MCF 10A (cell line): ENCODE results near the gene FLT1. TPM values are rescaled to one million over a fixed set of nuclear protein-coding genes. Genes with fewer than 3 reads are reported as not detected.

ENCODE experiments used
- BruUV-seq: library from RNA; stranded (reverse); fragments of 400-500 nt; replicated peaks from 2 replicates; lab custom pipeline; 2021; lab: Mats Ljungman, UMichigan
- CTCF ChIA-PET: fragments of 300-600 bp; sonication (Branson Sonifier 250); formaldehyde crosslinking; extraction: SDS; loops from one replicate; lab custom pipeline; 2021; ENCODE audit warnings: antibody characterized with exemption, inconsistent platforms; lab: Yijun Ruan, JAX
- POLR2A ChIA-PET: fragments of 300-600, 350-650 bp; sonication (Branson Sonifier 250); formaldehyde crosslinking; extraction: SDS; loops from one replicate; lab custom pipeline; 2020; ENCODE audit warnings: antibody characterized with exemption, inconsistent platforms; lab: Yijun Ruan, JAX
- DNase-seq: peaks from one replicate; pipeline ENCODE4 v3.0.0-alpha.2; 2018; ENCODE audit not compliant: unreplicated experiment
- H3K27ac Mint-ChIP-seq: one replicate; pipeline ENCODE4 v1.8.0; 2022; ENCODE audit warnings: mild to moderate bottlenecking, low read depth, mixed read lengths; ENCODE audit not compliant: unreplicated experiment
- H3K27me3 Mint-ChIP-seq: one replicate; pipeline ENCODE4 v1.8.0; 2022; ENCODE audit warnings: mixed read lengths; ENCODE audit not compliant: insufficient read depth, unreplicated experiment
- H3K36me3 Mint-ChIP-seq: one replicate; pipeline ENCODE4 v1.8.0; 2022; ENCODE audit warnings: mild to moderate bottlenecking, moderate library complexity, mixed read lengths; ENCODE audit not compliant: insufficient read depth, unreplicated experiment
- H3K4me1 Mint-ChIP-seq: one replicate; pipeline ENCODE4 v1.8.0; 2022; ENCODE audit warnings: mixed read lengths; ENCODE audit not compliant: insufficient read depth, unreplicated experiment
- H3K4me3 Mint-ChIP-seq: one replicate; pipeline ENCODE4 v1.8.0; 2022; ENCODE audit warnings: mild to moderate bottlenecking, moderate library complexity, mixed read lengths; ENCODE audit not compliant: unreplicated experiment
- H3K9me3 Mint-ChIP-seq: one replicate; pipeline ENCODE4 v1.8.0; 2022; ENCODE audit warnings: mixed read lengths; ENCODE audit not compliant: unreplicated experiment
- intact Hi-C: fragments of 100-400 bp; cut with micrococcal nuclease; formaldehyde crosslinking; loops from 2 replicates; pipeline ENCODE4 v1.14.1; 2022
- total RNA-seq: library from RNA; stranded (reverse); gene quantifications from 2 replicates; pipeline ENCODE4 v1.2.3, GENCODE V29; 2022
- TF ChIP-seq, protein P1 (sequence below): fragments of 200-600 bp; IDR thresholded peaks from one replicate; pipeline ENCODE4 v1.8.0; 2022; ENCODE audit warnings: antibody characterized with exemption, mild to moderate bottlenecking; ENCODE audit not compliant: unreplicated experiment

The FLT1 gene
- total RNA-seq, 1 experiment from 2014 or later: not detected

DNA sequence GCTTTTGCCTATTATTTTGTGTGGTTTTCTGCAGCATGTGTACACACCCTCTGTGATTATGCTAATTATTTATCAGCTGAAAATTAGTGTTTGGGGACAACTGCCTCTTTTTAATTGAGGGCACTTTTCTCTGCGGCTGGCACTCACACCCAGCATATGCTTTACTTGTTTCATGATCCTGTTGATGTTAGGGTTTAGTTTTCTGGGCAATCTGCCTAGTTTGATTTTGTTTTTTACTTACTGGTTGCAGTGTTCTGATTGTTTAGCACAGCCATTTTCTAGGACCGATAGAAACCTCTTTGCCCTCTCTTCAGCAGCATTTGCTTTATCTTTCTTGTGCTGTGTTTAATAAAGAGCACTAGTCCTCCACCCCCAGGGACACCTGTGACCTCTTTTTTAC lies 195.0 kb downstream of the FLT1 start:
- POLR2A ChIA-PET: no interaction called here
- H3K27ac Mint-ChIP-seq: no peak overlapping the region

GRCh38 chr13:28297341-28297740 lies 197.6 kb downstream of the FLT1 start:
- TF ChIP-seq, protein P1, sequence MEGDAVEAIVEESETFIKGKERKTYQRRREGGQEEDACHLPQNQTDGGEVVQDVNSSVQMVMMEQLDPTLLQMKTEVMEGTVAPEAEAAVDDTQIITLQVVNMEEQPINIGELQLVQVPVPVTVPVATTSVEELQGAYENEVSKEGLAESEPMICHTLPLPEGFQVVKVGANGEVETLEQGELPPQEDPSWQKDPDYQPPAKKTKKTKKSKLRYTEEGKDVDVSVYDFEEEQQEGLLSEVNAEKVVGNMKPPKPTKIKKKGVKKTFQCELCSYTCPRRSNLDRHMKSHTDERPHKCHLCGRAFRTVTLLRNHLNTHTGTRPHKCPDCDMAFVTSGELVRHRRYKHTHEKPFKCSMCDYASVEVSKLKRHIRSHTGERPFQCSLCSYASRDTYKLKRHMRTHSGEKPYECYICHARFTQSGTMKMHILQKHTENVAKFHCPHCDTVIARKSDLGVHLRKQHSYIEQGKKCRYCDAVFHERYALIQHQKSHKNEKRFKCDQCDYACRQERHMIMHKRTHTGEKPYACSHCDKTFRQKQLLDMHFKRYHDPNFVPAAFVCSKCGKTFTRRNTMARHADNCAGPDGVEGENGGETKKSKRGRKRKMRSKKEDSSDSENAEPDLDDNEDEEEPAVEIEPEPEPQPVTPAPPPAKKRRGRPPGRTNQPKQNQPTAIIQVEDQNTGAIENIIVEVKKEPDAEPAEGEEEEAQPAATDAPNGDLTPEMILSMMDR: no peak
- H3K36me3 Mint-ChIP-seq: peaks cover 40% of the 10 kb centered on the region
- H3K27me3 Mint-ChIP-seq: no peaks in the 10 kb centered on the region
- no TSS peak for BruUV-seq
- DNase-seq: no peak
- H3K27ac Mint-ChIP-seq: no peak overlapping the region
- no peak overlapping the region for H3K4me3 Mint-ChIP-seq
- no peaks in the 10 kb centered on the region for H3K4me1 Mint-ChIP-seq
- intact Hi-C loops: no loop called here
- CTCF ChIA-PET: interaction anchor here (0.7 kb wide), 1 partner anchor 509 kb away, joined by 3 read pairs; no protein-coding TSS in a partner anchor
- no peaks in the 10 kb centered on the region for H3K9me3 Mint-ChIP-seq
- POLR2A ChIA-PET: interaction anchor here (0.5 kb wide), 1 partner anchor 312 kb away, joined by 3 read pairs; no protein-coding TSS in a partner anchor

More for the DNA sequence above, 195.0 kb downstream of the FLT1 start:
- no TSS peak for BruUV-seq
- no peak overlapping the region for H3K4me3 Mint-ChIP-seq
- CTCF ChIA-PET: no interaction called here
- H3K27me3 Mint-ChIP-seq: no peaks in the 10 kb centered on the region
- H3K9me3 Mint-ChIP-seq: no peaks in the 10 kb centered on the region
- intact Hi-C loops: no loop called here
- no peaks in the 10 kb centered on the region for H3K4me1 Mint-ChIP-seq
- H3K36me3 Mint-ChIP-seq: peaks cover 21% of the 10 kb centered on the region
- no peak for DNase-seq
- TF ChIP-seq, protein P1: no peak

GRCh38 chr13:28286263-28286662 lies 208.7 kb downstream of the FLT1 start:
- TF ChIP-seq, protein P1: no peak
- ChIA-PET POLR2A (no interaction called here), CTCF (no interaction called here)
- DNase-seq: no peak
- H3K27me3 Mint-ChIP-seq: no peaks in the 10 kb centered on the region
- intact Hi-C loops: no loop called here
- no peak overlapping the region for H3K27ac Mint-ChIP-seq
- no TSS peak for BruUV-seq
- no peaks in the 10 kb centered on the region for H3K4me1 Mint-ChIP-seq
- peaks cover 49% of the 10 kb centered on the region for H3K36me3 Mint-ChIP-seq
- no peak overlapping the region for H3K4me3 Mint-ChIP-seq
- no peaks in the 10 kb centered on the region for H3K9me3 Mint-ChIP-seq

DNA sequence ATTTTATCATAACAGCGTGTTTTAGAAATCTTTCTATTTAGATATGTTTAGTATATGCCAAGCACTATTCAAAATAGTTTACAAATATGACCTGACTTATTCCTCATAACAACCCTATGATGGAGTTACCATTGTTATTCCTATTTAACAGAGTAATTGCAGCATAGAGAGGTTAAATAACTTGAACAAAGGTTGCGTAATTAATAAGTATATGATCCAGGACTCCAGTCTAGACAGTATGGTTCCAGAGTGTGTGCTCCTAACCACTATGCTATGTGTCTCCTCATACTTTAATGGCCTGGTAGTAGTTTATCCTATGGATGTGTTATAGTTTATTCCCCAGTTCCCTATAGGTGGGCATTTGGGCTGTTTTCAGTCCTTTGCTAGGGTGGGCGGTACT lies 211.3 kb downstream of the FLT1 start:
- no TSS peak for BruUV-seq
- ChIA-PET CTCF (interaction anchor here (0.6 kb wide), 2 partner anchors 223 to 403 kb away, joined by 3 read pairs; no protein-coding TSS in a partner anchor), POLR2A (interaction anchor here (0.6 to 0.7 kb wide), 2 partner anchors 15 to 1138 kb away, joined by 3 read pairs; no protein-coding TSS in a partner anchor)
- intact Hi-C loops: no loop called here
- TF ChIP-seq, protein P1: no peak
- no peaks in the 10 kb centered on the region for H3K4me1 Mint-ChIP-seq
- DNase-seq: no peak
- H3K4me3 Mint-ChIP-seq: no peak overlapping the region
- no peaks in the 10 kb centered on the region for H3K9me3 Mint-ChIP-seq
- peaks cover 51% of the 10 kb centered on the region for H3K36me3 Mint-ChIP-seq
- H3K27ac Mint-ChIP-seq: no peak overlapping the region
- no peaks in the 10 kb centered on the region for H3K27me3 Mint-ChIP-seq
